ENCODE results near the gene OLFM1. TPM values are rescaled to one million over a fixed set of nuclear protein-coding genes. Genes with fewer than 3 reads are reported as not detected.

OLFM1 gene
- total and polyA plus RNA-seq, 4 donors: 7.6 to 24.8 (median 15.8) TPM

DNA sequence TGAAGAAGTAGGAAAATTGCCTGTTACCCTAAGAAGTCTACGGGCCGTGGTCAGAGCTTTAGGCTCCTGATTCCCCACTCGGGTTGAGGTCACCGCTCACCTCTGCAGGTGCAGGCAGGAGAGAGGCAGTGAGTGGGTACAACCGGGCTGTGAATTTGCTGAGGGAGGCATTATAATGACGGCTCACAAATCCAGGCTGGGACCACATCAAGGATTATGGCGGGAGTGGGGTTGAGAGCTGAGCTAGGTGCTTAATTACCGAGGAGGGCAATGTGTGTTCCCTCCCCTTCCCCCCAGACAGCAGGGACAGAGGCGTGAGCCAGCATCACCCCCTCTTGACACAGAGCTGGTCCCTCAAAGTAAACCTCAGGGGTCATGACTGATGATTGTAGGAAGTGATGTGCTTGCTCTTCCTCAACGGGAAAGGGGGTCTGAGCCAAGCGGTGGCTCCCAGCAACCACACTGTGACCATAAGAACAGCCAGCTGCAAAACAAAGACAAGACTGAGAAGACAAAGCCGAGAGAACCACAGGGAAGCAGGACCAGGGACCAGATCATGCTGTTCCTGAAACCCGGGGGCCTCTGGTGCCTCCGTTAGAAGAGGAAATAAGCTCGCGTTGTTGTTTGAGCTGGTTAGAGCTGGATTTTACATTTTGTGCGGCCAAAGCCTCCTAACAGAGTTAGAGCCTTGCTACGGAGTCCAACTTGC lies 77.7 kb downstream of the OLFM1 start:
- TF ChIP-seq, protein P1, sequence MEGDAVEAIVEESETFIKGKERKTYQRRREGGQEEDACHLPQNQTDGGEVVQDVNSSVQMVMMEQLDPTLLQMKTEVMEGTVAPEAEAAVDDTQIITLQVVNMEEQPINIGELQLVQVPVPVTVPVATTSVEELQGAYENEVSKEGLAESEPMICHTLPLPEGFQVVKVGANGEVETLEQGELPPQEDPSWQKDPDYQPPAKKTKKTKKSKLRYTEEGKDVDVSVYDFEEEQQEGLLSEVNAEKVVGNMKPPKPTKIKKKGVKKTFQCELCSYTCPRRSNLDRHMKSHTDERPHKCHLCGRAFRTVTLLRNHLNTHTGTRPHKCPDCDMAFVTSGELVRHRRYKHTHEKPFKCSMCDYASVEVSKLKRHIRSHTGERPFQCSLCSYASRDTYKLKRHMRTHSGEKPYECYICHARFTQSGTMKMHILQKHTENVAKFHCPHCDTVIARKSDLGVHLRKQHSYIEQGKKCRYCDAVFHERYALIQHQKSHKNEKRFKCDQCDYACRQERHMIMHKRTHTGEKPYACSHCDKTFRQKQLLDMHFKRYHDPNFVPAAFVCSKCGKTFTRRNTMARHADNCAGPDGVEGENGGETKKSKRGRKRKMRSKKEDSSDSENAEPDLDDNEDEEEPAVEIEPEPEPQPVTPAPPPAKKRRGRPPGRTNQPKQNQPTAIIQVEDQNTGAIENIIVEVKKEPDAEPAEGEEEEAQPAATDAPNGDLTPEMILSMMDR (IDR thresholded peaks at IDR 0.05; ENCODE audit: control extremely low read depth, extremely low read depth): no peak
- no peak overlapping the region for H3K27ac ChIP-seq (ENCODE audit: low read depth in 1 of 2, low read length in 1 of 2)
- H3K4me1 ChIP-seq (ENCODE audit: control insufficient read depth in 5 of 5, insufficient read depth in 5 of 5, low read length in 5 of 5): no peaks in the 10 kb centered on the region
- WGBS, 2 donors: 73 to 83% methylated on average over 18 of the region's 18 CpGs
- ATAC-seq (ENCODE audit: insufficient read depth, low FRiP score): no peak
- H3K9ac ChIP-seq (ENCODE audit: insufficient read depth in 1 of 2, low read length in 2 of 2): no peak overlapping the region
- no peaks in the 10 kb centered on the region for H3K36me3 ChIP-seq (ENCODE audit: control insufficient read depth in 4 of 4, insufficient read depth in 4 of 4, low read length in 4 of 4)
- no peak overlapping the region for H3K4me3 ChIP-seq
- peaks cover 0 to 38% (median 16%) of the 10 kb centered on the region in 3 donors for H3K27me3 ChIP-seq (ENCODE audit: control insufficient read depth in 3 of 3, insufficient read depth in 3 of 3, low read length in 2 of 3)
- no peak for DNase-seq
- no peaks in the 10 kb centered on the region for H3K9me3 ChIP-seq (ENCODE audit: control insufficient read depth in 4 of 4, insufficient read depth in 3 of 4, low read length in 3 of 4)

DNA sequence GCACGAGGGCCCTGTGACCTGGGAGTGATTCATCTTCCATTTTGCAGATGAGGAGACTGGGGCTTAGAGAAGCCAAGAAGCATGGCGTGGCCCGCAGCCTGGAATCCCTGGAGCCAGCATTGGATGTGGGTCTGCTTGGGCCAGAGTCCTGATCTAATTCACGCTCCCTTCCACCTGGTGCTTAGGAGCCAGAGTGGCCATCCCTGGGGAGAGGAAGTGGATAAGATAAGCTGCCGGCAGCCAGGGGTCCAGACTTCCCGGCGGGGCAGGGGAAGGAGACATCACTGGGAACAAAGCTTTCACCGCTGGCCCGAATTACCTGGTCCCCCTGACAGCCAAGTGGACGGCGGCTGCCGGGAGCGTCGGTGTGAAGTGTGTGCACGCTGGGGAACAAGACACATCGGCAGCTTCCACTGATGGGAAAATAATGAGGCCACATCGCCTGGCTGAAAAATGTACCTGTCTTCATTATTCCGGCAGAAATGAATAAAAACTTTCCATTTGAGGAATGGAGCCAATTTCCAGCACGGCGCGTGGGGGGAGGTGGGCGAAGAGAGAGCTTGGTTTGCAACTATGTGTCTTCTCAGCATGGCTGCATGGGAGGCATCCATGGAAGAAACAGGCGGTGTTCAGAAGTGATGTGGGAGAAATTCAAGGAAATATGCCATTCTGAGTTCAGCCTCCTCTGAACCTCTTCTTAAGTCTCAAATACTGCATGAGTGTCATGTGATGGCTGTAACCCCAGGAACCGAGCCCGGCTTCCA lies 78.5 kb downstream of the OLFM1 start:
- H3K27me3 ChIP-seq (ENCODE audit: control insufficient read depth in 3 of 3, insufficient read depth in 3 of 3, low read length in 2 of 3): peaks cover 0 to 38% (median 16%) of the 10 kb centered on the region in 3 donors
- no peak overlapping the region for H3K9ac ChIP-seq (ENCODE audit: insufficient read depth in 1 of 2, low read length in 2 of 2)
- WGBS, 2 donors: 65 to 72% methylated on average over 25 of the region's 25 CpGs
- H3K27ac ChIP-seq (ENCODE audit: low read depth in 1 of 2, low read length in 1 of 2): no peak overlapping the region
- TF ChIP-seq, protein P1 (IDR thresholded peaks at IDR 0.05; ENCODE audit: control extremely low read depth, extremely low read depth): no peak
- no peak for DNase-seq
- H3K9me3 ChIP-seq (ENCODE audit: control insufficient read depth in 4 of 4, insufficient read depth in 3 of 4, low read length in 3 of 4): no peaks in the 10 kb centered on the region
- no peak overlapping the region for H3K4me3 ChIP-seq
- no peak for ATAC-seq (ENCODE audit: insufficient read depth, low FRiP score)
- no peaks in the 10 kb centered on the region for H3K4me1 ChIP-seq (ENCODE audit: control insufficient read depth in 5 of 5, insufficient read depth in 5 of 5, low read length in 5 of 5)
- no peaks in the 10 kb centered on the region for H3K36me3 ChIP-seq (ENCODE audit: control insufficient read depth in 4 of 4, insufficient read depth in 4 of 4, low read length in 4 of 4)

DNA sequence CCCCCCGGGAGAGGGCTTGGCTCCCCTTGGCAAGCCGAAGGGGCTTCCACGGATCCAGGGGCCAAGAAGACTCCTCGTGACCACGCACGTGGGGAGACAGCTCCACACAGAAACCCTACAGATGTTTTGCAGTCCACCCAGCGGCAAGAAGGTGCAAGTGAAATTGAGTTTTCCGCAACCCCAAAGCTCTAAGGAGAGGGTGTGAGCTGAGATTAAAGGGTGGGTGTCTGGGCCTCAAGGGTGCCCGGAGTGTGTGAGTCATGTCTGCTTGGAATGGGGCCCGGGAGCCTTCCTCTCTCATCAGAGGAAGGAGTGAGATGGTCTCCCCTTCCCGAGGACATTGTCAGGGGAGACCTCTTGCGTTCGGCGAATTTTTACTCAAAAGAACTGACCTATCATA lies 79.1 kb downstream of the OLFM1 start:
- 83 to 86% methylated on average over 14 of the region's 14 CpGs for WGBS, 2 donors
- Histone ChIP-seq H3K4me1 (ENCODE audit: control insufficient read depth in 5 of 5, insufficient read depth in 5 of 5, low read length in 5 of 5) (no peaks in the 10 kb centered on the region), H3K27ac (ENCODE audit: low read depth in 1 of 2, low read length in 1 of 2) (no peak overlapping the region), H3K36me3 (ENCODE audit: control insufficient read depth in 4 of 4, insufficient read depth in 4 of 4, low read length in 4 of 4) (no peaks in the 10 kb centered on the region), H3K9me3 (ENCODE audit: control insufficient read depth in 4 of 4, insufficient read depth in 3 of 4, low read length in 3 of 4) (no peaks in the 10 kb centered on the region), H3K4me3 (no peak overlapping the region), H3K9ac (ENCODE audit: insufficient read depth in 1 of 2, low read length in 2 of 2) (no peak overlapping the region), H3K27me3 (ENCODE audit: control insufficient read depth in 3 of 3, insufficient read depth in 3 of 3, low read length in 2 of 3) (peaks cover 0 to 38% (median 16%) of the 10 kb centered on the region in 3 donors)
- TF ChIP-seq, protein P1 (IDR thresholded peaks at IDR 0.05; ENCODE audit: control extremely low read depth, extremely low read depth): no peak
- DNase-seq (no peak), ATAC-seq (ENCODE audit: insufficient read depth, low FRiP score) (no peak)
